SK-N-DZ (cell line): ENCODE measurements around the gene RUNX1. TPM values are rescaled to one million over a fixed set of nuclear protein-coding genes. Genes with fewer than 3 reads are reported as not detected.

Experiments used
- DNase-seq: peaks from one replicate; pipeline ENCODE4 v3.0.0-alpha.2; 2015; ENCODE audit warnings: low spot score
- polyA plus RNA-seq, 2 experiments: library from polyadenylated mRNA; depleted of rRNA; stranded (reverse); fragments of >200 nt; gene quantifications; 2 replicates each; pipeline ENCODE4 v1.2.3, GENCODE V29; 2014

The RUNX1 gene
- not detected in 2 replicates for polyA plus RNA-seq (2014; cell fraction: cytosol; rRNA removed)
- not detected in 2 replicates for polyA plus RNA-seq (2014; cell fraction: nucleus; rRNA removed)

- no peak for DNase-seq
These were observed at the start of gene RUNX1 for GRCh38 chr21:35048706-35049617. RUNX1 (minus strand) TSS chr21:35049302.

- no peak for DNase-seq
These were observed 48.4 kb upstream of the RUNX1 start for GRCh38 chr21:35097525-35097924.

DNA sequence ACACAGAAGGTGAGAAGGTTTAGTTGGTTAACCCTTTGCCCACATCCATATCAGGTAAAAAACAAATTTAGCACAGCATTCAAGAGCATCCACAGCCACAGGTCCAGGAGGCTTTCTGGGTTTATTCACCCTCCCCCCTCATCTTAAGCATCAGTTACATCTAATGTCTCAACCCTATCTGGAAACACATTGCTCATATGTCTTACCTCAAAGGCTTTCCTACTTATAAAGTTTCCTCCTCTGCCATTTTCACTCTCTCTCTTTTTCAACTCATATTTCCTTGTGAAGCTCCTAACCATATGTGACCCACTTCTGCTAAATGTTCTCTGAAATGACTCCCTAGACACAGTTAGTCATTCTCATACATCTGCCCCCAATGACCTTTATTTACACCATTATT, 47.9 kb upstream of the RUNX1 start:
- no peak for DNase-seq

GRCh38 chr21:35095859-35096291, 46.8 kb upstream of the RUNX1 start:
- DNase-seq = no peak

DNA sequence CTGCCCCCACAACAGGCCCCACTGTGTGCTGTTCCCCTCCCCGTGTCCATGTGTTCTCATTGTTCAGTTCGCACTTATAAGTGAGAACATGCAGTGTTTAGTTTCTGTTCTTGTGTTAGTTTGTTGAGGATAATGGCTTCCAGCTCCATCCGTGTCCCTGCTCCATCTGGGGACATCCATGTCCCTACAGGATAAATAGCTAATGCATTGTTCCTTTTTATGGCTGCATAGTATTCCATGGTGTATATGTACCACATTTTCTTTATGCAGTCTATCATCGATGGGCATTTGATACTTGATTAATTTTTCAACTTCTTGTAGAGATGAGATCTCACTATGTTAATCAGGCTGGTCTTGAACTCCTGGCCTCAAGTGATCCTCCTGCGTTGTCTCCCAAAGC, 44.4 kb upstream of the RUNX1 start:
- DNase-seq = no peak

DNA sequence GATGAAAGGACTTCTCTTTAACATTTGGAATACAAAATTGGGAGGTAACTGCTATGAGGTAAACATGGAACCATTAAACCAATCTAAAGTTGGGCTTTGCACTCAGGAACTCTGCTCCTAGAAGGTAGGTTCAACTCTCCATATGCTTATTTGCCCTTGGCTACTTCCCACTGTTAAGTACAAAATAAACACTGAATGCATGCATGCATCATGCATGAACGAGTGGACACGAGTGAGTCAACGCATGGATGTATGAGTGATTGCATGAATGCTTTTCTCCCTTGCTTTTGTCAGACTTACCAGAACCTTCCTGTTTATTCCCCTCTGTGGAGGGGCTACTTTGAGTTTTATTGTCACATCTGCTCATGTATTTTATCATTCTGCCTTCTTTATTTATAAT, 42.4 kb upstream of the RUNX1 start:
- no peak for DNase-seq

DNA sequence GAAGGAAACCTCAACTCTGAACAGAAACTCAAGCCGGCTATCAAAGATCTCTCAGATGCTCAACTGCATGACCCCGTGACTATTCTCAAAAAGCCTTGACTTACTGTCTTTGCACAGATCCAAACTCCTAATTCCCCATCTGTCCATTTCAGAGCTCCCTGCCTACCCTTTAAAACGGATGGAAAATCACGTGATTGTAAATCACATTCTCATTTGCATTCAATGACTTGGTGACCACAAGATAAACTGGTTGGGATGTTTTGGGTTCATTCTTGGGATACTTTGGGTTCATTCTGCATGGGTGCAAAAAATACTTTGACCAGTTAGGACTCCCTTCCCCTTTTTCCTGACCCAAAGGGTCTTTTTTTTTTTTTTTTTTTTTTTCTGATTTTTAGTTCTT, 41.3 kb upstream of the RUNX1 start:
- no peak for DNase-seq

- no peak for DNase-seq
These were observed 39.2 kb upstream of the RUNX1 start for GRCh38 chr21:35088319-35088771.

GRCh38 chr21:35086357-35086756, 37.3 kb upstream of the RUNX1 start:
- DNase-seq = no peak

DNA sequence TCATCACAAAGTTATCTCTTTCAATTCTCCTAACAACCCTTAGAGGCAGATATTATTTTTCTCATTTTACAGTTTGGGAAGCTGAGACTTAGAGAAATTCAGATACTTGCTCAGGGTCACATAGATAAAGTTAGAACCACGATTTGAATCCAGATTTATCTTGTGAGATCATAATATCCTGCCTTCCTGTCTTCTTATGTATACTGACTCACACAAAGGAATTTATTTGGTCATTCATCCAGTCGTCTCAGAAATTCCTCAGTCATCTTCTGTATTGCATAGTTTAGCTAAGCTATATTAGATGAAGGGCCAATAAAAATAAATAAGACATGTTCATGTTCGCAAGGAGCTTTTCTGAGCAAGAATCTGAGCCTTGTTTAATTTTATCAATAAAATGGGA, 35.8 kb upstream of the RUNX1 start:
- no peak for DNase-seq

GRCh38 chr21:35083246-35083645, 34.1 kb upstream of the RUNX1 start:
- no peak for DNase-seq

DNA sequence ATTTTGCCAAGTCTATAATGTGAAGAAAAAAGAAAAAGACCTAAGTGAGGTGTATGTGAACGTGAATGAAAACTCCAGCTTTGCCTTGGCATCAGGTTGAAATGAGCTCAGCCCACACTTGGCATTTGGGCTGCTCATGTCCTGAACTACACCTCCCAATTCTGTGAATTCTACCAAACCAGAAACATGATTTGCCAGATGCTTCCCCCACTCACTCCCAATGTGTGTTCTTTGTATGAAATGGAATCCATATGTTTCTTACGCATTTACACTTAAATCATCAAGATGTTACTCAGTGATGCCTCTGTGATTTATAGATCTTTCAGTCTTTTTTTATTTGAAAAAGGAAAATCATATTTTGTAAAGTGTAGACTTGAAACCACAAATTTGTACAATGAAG, 32.8 kb upstream of the RUNX1 start:
- DNase-seq = no peak

- DNase-seq = no peak
These were observed 30.1 kb upstream of the RUNX1 start for GRCh38 chr21:35079181-35079580.

- no peak for DNase-seq
These were observed 28.9 kb upstream of the RUNX1 start for GRCh38 chr21:35077975-35078374.

GRCh38 chr21:35077466-35077865, 28.4 kb upstream of the RUNX1 start:
- no peak for DNase-seq

DNA sequence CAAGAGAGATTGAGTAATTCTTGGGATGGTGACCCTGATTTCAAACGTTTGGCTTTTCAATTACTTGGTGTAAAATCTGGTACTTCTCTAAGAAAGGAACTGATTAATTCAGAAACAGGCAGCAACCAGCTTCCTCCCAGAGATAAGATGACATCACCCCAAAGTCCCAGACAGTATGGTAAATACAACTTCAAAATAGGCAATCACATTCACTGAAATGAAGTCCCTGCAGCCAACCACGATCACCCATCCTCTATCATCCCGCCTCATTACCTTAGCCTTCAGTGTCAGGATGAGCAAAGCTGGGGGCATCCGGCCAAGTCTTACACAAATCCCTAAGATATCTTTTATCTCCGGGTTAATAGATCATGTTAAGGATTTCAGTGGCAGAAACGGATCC, 26.4 kb upstream of the RUNX1 start:
- no peak for DNase-seq

DNA sequence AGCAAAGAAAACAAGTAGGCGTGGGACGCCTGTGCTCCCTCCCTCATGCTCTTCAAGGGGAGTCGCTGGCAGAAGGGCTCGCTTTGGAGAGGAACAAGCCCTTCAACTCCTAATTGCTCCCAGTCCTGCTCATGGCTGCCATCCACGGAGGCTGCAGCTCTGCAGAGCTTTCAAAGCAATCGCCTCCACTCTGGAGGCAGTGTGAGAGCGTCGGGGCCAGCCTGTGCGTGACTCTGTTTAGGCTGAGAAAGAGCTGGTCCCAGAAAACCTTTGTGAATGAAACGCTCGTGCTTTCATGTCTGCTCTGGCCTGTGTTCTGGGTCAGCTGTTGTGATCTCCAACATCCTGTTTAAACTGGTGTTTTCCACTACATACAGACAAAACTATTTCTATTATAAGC, 23.9 kb upstream of the RUNX1 start:
- no peak for DNase-seq

DNA sequence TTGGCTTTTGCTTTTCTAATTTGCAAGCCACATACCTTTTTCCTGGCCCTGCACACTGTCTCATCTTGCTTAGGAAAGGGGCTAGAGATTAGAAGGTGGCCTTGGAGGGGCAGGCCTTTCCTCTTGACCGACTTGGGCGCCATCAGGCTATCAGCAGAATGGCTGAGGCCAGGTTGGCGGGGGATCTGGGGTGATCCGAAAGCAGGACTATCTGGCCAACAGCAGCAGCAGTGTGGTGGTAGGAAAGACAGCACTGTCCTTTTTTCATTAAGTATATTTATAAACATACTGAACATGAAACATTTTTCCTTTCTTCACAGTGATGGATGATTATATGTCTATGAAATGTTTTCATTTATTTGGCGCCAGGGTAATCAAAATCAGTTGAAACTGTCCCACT, 23.5 kb upstream of the RUNX1 start:
- DNase-seq = no peak

DNA sequence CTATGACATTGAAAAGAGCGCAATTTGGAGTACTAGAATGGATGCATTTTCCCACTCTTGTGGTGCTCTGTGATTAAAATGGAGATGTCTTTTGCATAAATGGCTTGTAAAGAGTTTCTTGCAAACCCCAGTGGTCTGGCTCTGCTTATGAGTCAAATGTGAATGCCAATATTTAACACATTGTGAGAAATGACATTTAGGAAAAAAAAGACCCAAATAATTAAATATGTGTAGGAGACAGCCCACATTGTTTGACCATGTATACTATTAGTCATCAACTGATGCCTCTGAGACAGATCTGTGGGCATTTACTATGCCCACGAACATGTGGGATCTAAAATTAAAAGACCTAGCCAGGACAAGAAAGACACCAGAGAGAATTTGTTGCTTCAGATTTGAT, 22.2 kb upstream of the RUNX1 start:
- no peak for DNase-seq

- no peak for DNase-seq
These were observed 21.3 kb upstream of the RUNX1 start for GRCh38 chr21:35070436-35070835.

DNA sequence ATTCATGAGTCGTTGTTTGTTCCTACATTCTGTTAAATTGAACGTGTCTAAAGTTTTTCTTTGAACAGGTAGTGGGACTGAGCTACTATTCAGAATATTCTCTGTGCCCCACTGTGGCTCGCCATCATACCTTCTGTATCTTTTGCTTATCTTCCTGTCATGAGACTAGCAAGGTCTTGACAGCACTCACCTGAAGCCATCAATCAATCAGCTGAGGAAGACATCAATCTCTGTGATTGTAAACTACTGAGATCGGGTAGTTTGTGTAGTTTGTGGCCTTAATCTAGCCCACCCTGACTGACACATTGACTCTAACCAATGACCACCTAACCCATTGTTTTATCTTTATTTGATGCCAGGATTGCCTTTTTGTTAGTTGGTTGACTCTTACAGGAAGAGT, 17.7 kb upstream of the RUNX1 start:
- no peak for DNase-seq

GRCh38 chr21:35063428-35064172, 14.5 kb upstream of the RUNX1 start:
- no peak for DNase-seq

GRCh38 chr21:35062016-35062415, 12.9 kb upstream of the RUNX1 start:
- DNase-seq = no peak
